ENCODE results near the gene CDKN1C. TPM values are rescaled to one million over a fixed set of nuclear protein-coding genes. Genes with fewer than 3 reads are reported as not detected.

CDKN1C gene
- polyA plus RNA-seq, 1 of the 3 experiments (the other 2 are of a cell fraction): 1.6 TPM

DNA sequence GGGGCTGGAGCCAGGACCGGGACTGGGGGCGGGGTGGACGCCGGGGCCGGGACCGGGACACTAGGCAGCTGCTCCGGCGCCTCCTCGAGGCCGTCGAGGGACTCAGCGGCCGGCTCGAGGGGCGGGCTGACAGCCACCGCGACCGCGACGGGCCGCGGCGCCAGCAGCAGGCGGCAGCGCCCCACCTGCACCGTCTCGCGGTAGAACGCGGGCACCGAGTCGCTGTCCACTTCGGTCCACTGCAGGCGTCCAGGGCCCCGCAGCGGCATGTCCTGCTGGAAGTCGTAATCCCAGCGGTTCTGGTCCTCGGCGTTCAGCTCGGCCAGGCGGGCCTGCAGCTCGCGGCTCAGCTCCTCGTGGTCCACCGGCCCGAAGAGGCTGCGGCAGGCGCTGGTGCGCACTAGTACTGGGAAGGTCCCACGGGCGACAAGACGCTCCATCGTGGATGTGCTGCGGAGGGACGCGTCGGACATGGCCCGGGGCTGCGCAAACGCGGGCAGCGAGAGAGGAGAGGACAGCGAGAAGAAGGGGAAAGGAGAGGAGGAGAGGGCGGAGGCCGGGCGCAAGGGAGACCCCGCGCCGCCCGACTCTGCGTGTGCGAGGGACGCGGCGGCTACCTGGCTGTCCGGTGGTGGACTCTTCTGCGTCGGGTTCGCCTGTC is 428 bp downstream of the CDKN1C start:
- peak overlapping the region; percentile 41; the same call in 1 of the 2 replicates for H3K9ac ChIP-seq
- CTCF ChIA-PET: interaction anchor here (0.6 to 16.8 kb wide), 35 partner anchors 11 to 462 kb away, joined by 3 to 1016 read pairs (median 4); no protein-coding TSS in a partner anchor
- peak overlapping the region; percentile 82 for H2AFZ ChIP-seq (ENCODE audit: low read depth)
- H3K27me3 ChIP-seq (ENCODE audit: insufficient read depth): no peaks in the 10 kb centered on the region
- H3F3A ChIP-seq (replicated peaks; ENCODE audit: insufficient read depth): peaks cover 7% of the 10 kb centered on the region
- H3K36me3 ChIP-seq (replicated peaks in 1 of 2; ENCODE audit: control insufficient read depth in 1 of 2, insufficient read depth in 2 of 2, low read length in 1 of 2): no peaks in the 10 kb centered on the region
- H3K4me3 ChIP-seq (ENCODE audit: low read depth in 2 of 2, low read length in 1 of 2): peak overlapping the region; percentile 58 to 65
- no peaks in the 10 kb centered on the region for H3K9me2 ChIP-seq
- H3K27ac ChIP-seq (ENCODE audit: low read depth in 2 of 2, low read length in 1 of 2): peak overlapping the region in 1 of 2 experiments; percentile 83; a peak in 1 of 4 replicates
- no peaks in the 10 kb centered on the region for H3K79me2 ChIP-seq (ENCODE audit: insufficient read depth)
- H4K20me1 ChIP-seq (ENCODE audit: insufficient read depth): no peaks in the 10 kb centered on the region
- 2% methylated on average over 12 of the region's 80 CpGs for WGBS (ENCODE audit: low lambda C conversion rate)
- peak; percentile 87 for DNase-seq
- H3K4me1 ChIP-seq (ENCODE audit: control insufficient read depth in 1 of 2, insufficient read depth in 2 of 2, low read depth in 1 of 2, low read length in 1 of 2): peaks cover 3 to 40% of the 10 kb centered on the region in 2 experiments; a peak in 1 of 4 replicates
- POLR2A ChIA-PET: interaction anchor here (0.6 to 4.6 kb wide), 11 partner anchors 9 to 485 kb away, joined by 3 to 25 read pairs (median 4); partner anchors contain the start of gene TSSC4
- H3K4me2 ChIP-seq: peak overlapping the region; percentile 97
- H3K9me3 ChIP-seq: no peaks in the 10 kb centered on the region
- TF ChIP-seq GATA2 (CRISPR knock-in tag; IDR thresholded peaks at IDR 0.05) (no peak), FOXJ3 (CRISPR knock-in tag; IDR thresholded peaks at IDR 0.05) (0 out of 2 replicates have a peak, but pooled peaks have one; percentile 20), CHD2 (IDR thresholded peaks at IDR 0.05; ENCODE audit: low read length, partially characterized antibody) (no peak), RAD21 (IDR thresholded peaks at IDR 0.05; ENCODE audit: low read length) (peak; percentile 52), EP300 (IDR thresholded peaks at IDR 0.05; ENCODE audit: borderline replicate concordance in 1 of 2, low read depth in 1 of 2, low read length in 1 of 2) (no peak), NRF1 (IDR thresholded peaks at IDR 0.05; ENCODE audit: low read depth, low read length) (no peak), SMC3 (IDR thresholded peaks at IDR 0.05; ENCODE audit: low read depth, low read length) (peak; percentile 38; the same call in 1 of the 2 replicates)
- TF ChIP-seq, protein P1, sequence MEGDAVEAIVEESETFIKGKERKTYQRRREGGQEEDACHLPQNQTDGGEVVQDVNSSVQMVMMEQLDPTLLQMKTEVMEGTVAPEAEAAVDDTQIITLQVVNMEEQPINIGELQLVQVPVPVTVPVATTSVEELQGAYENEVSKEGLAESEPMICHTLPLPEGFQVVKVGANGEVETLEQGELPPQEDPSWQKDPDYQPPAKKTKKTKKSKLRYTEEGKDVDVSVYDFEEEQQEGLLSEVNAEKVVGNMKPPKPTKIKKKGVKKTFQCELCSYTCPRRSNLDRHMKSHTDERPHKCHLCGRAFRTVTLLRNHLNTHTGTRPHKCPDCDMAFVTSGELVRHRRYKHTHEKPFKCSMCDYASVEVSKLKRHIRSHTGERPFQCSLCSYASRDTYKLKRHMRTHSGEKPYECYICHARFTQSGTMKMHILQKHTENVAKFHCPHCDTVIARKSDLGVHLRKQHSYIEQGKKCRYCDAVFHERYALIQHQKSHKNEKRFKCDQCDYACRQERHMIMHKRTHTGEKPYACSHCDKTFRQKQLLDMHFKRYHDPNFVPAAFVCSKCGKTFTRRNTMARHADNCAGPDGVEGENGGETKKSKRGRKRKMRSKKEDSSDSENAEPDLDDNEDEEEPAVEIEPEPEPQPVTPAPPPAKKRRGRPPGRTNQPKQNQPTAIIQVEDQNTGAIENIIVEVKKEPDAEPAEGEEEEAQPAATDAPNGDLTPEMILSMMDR (IDR thresholded peaks at IDR 0.05): 0 out of 2 replicates have a peak, but pooled peaks have one; percentile 9
- TF ChIP-seq, protein P2, sequence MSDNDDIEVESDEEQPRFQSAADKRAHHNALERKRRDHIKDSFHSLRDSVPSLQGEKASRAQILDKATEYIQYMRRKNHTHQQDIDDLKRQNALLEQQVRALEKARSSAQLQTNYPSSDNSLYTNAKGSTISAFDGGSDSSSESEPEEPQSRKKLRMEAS (IDR thresholded peaks at IDR 0.05; ENCODE audit: low read depth): peak; percentile 25; the same call in 1 of the 2 replicates

DNA sequence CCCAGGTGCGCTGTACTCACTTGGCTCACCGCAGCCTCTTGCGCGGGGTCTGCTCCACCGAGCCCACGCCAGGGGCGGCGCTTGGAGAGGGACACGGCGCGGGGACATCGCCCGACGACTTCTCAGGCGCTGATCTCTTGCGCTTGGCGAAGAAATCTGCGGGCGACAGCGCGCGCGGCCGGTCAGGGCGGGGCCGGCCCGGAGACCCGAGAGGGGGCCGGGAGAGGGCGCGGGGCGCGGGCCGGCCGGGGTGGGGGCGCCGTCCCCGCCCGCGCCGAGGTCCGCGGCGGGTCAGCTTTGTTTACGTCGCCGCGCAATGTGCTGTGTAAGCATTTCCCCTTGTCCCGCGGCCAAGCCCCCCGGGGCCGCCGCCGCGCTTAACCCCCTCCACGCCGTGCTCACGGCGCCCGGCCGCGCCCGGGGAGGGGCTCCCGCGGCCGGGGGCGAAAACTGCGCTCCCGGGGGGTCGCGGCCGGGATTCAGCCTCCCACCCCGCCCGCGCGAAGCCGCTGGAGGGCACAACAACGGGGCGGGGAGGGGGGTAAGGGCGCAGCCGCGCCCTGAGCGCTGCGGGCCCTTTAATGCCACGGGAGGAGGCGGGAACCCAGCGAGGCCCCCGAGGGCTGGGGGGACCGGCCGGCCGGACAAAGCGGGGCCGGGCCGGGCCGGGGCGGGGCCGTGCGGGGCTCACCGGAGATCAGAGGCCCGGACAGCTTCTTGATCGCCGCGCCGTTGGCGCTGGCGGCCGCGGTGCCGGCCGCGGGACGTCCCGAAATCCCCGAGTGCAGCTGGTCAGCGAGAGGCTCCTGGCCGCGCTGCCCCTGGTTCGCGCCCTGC is 1.4 kb downstream of the CDKN1C start:
- ChIA-PET CTCF (interaction anchor here (0.6 to 16.8 kb wide), 22 partner anchors 10 to 347 kb away, joined by 3 to 1016 read pairs (median 4); no protein-coding TSS in a partner anchor), POLR2A (interaction anchor here (1.0 to 4.6 kb wide), 6 partner anchors 8 to 353 kb away, joined by 3 to 25 read pairs (median 5); no protein-coding TSS in a partner anchor)
- Histone ChIP-seq H3F3A (replicated peaks; ENCODE audit: insufficient read depth) (peaks cover 7% of the 10 kb centered on the region), H3K4me3 (ENCODE audit: low read depth in 2 of 2, low read length in 1 of 2) (peak overlapping the region; percentile 58 to 64), H3K9ac (peak overlapping the region; percentile 53; the same call in 1 of the 2 replicates), H3K9me3 (no peaks in the 10 kb centered on the region), H3K4me2 (peak overlapping the region; percentile 73), H2AFZ (ENCODE audit: low read depth) (0 out of 2 replicates have a peak overlapping the region, but pooled peaks have one; percentile 46), H3K27ac (ENCODE audit: low read depth in 2 of 2, low read length in 1 of 2) (peak overlapping the region in 1 of 2 experiments; percentile 34; a peak in 1 of 4 replicates), H3K79me2 (ENCODE audit: insufficient read depth) (no peaks in the 10 kb centered on the region), H3K9me2 (no peaks in the 10 kb centered on the region), H4K20me1 (ENCODE audit: insufficient read depth) (no peaks in the 10 kb centered on the region), H3K27me3 (ENCODE audit: insufficient read depth) (no peaks in the 10 kb centered on the region), H3K4me1 (ENCODE audit: control insufficient read depth in 1 of 2, insufficient read depth in 2 of 2, low read depth in 1 of 2, low read length in 1 of 2) (peaks cover 3 to 40% of the 10 kb centered on the region in 2 experiments; a peak in 1 of 4 replicates), H3K36me3 (replicated peaks in 1 of 2; ENCODE audit: control insufficient read depth in 1 of 2, insufficient read depth in 2 of 2, low read length in 1 of 2) (no peaks in the 10 kb centered on the region)
- peak; percentile 79 for DNase-seq
- WGBS (ENCODE audit: low lambda C conversion rate): 2% methylated on average over 13 of the region's 119 CpGs
- TF ChIP-seq FOXJ3 (CRISPR knock-in tag; IDR thresholded peaks at IDR 0.05) (no peak), EZH2phosphoT487 (IDR thresholded peaks at IDR 0.05; ENCODE audit: borderline replicate concordance, low read depth) (no peak), YY1 (IDR thresholded peaks at IDR 0.05; ENCODE audit: low read depth) (no peak), TAF1 (IDR thresholded peaks at IDR 0.05; ENCODE audit: borderline replicate concordance, low read depth, low read length) (no peak), GATA2 (CRISPR knock-in tag; IDR thresholded peaks at IDR 0.05) (no peak), TEAD4 (IDR thresholded peaks at IDR 0.05; ENCODE audit: borderline replicate concordance, insufficient read depth) (no peak), RFX5 (IDR thresholded peaks at IDR 0.05; ENCODE audit: low read length) (no peak)
- TF ChIP-seq, protein P3, sequence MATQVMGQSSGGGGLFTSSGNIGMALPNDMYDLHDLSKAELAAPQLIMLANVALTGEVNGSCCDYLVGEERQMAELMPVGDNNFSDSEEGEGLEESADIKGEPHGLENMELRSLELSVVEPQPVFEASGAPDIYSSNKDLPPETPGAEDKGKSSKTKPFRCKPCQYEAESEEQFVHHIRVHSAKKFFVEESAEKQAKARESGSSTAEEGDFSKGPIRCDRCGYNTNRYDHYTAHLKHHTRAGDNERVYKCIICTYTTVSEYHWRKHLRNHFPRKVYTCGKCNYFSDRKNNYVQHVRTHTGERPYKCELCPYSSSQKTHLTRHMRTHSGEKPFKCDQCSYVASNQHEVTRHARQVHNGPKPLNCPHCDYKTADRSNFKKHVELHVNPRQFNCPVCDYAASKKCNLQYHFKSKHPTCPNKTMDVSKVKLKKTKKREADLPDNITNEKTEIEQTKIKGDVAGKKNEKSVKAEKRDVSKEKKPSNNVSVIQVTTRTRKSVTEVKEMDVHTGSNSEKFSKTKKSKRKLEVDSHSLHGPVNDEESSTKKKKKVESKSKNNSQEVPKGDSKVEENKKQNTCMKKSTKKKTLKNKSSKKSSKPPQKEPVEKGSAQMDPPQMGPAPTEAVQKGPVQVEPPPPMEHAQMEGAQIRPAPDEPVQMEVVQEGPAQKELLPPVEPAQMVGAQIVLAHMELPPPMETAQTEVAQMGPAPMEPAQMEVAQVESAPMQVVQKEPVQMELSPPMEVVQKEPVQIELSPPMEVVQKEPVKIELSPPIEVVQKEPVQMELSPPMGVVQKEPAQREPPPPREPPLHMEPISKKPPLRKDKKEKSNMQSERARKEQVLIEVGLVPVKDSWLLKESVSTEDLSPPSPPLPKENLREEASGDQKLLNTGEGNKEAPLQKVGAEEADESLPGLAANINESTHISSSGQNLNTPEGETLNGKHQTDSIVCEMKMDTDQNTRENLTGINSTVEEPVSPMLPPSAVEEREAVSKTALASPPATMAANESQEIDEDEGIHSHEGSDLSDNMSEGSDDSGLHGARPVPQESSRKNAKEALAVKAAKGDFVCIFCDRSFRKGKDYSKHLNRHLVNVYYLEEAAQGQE (IDR thresholded peaks at IDR 0.05; ENCODE audit: low read depth, low read length): no peak
- TF ChIP-seq, protein P2 (IDR thresholded peaks at IDR 0.05; ENCODE audit: low read depth): no peak

Measured in SK-N-SH (cell line).